ENCODE data around the gene NFKBIZ.

DNA sequence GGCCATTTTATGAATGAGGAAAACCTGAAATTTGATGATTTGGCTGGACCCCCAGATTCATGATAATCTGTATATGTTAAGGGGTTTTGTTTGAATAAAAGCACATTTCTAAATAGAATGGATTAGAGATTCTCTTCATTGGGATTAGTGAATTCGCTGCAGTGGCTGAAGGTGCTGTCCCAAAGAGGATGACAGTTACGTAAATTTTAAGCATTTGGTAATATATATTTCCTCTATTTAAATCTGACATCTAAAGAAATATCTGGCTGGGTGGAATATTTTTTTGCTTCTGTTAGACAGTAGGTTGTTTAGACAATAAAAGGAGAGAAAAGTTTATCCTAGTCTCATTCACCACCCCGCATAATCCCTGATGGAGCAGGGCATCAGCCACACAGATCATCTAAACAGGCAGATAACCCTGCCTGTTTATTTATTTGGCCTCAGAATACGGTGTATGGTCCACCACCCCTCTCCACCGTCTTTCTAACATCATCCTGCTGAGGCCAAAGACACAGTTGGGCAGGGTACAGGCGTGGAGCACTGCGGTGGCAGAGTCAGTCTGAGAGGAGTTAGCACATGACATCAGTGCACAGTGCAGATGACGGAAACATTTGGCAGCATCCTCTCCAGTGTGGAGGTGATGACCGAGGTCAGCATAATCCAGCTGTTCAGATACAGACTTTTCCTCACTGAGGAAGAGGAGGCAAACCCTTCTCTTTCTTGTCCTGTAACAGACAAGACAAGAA is 20.4 kb upstream of the NFKBIZ start:
- TF ChIP-seq, protein P1, sequence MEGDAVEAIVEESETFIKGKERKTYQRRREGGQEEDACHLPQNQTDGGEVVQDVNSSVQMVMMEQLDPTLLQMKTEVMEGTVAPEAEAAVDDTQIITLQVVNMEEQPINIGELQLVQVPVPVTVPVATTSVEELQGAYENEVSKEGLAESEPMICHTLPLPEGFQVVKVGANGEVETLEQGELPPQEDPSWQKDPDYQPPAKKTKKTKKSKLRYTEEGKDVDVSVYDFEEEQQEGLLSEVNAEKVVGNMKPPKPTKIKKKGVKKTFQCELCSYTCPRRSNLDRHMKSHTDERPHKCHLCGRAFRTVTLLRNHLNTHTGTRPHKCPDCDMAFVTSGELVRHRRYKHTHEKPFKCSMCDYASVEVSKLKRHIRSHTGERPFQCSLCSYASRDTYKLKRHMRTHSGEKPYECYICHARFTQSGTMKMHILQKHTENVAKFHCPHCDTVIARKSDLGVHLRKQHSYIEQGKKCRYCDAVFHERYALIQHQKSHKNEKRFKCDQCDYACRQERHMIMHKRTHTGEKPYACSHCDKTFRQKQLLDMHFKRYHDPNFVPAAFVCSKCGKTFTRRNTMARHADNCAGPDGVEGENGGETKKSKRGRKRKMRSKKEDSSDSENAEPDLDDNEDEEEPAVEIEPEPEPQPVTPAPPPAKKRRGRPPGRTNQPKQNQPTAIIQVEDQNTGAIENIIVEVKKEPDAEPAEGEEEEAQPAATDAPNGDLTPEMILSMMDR (IDR thresholded peaks at IDR 0.05): no peak
- TF ChIP-seq EZH2 (IDR thresholded peaks at IDR 0.05) (no peak), EZH2phosphoT487 (IDR thresholded peaks at IDR 0.05) (no peak)
